Measurements from ENCODE around the gene NAA15. TPM values are rescaled to one million over a fixed set of nuclear protein-coding genes. Genes with fewer than 3 reads are reported as not detected.
"Not testable (repeated sequence)": the region's sequence is repeated elsewhere in the genome, so short reads cannot be mapped to it uniquely, and the experiment has no call there.

Gene NAA15
- total and polyA plus RNA-seq, 11 donors = 8.7 to 50.8 (median 31.3) TPM

DNA sequence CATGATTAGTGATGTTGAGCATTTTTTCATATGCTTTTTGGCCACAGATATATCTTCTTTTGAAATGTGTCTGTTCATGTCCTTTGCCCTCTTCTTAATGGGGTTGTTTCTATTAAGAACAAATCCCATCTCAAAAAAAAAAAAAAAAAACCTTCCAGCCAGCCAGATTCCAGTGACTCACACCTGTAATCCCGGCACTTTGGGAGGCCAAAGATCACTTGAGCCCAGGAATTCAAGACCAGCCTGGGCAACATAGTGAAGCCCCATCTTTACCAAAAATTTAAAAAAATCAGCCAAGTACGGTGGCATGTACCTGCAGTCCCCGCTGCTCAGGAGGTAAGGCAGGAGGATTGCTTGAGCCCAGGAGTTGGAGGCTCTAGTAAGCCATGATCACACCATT lies 157.7 kb downstream of the NAA15 start:
- 86 to 91% (median 89%) methylated on average over 3 of the region's 3 CpGs for WGBS, 4 donors
- no peak overlapping the region for H3K4me3 ChIP-seq
- no peaks in the 10 kb centered on the region for H3K9me3 ChIP-seq
- H3K27ac ChIP-seq = no peak overlapping the region
- H3K27me3 ChIP-seq = no peaks in the 10 kb centered on the region
- DNase-seq (no peak), ATAC-seq (no peak)
- intact Hi-C loops (cut with DNase I) = loop anchor here in 3 of 10 donors (5.0 to 10.0 kb wide), 3 partner anchors 38 to 96 kb away; partner anchors contain the start of gene SETD7 (in 1 of the 3)
- H3K4me1 ChIP-seq = peaks cover 0 to 45% (median 26%) of the 10 kb centered on the region in 12 donors
- TF ChIP-seq POLR2A (IDR thresholded peaks at IDR 0.05) = no peak
- TF ChIP-seq, protein P1, sequence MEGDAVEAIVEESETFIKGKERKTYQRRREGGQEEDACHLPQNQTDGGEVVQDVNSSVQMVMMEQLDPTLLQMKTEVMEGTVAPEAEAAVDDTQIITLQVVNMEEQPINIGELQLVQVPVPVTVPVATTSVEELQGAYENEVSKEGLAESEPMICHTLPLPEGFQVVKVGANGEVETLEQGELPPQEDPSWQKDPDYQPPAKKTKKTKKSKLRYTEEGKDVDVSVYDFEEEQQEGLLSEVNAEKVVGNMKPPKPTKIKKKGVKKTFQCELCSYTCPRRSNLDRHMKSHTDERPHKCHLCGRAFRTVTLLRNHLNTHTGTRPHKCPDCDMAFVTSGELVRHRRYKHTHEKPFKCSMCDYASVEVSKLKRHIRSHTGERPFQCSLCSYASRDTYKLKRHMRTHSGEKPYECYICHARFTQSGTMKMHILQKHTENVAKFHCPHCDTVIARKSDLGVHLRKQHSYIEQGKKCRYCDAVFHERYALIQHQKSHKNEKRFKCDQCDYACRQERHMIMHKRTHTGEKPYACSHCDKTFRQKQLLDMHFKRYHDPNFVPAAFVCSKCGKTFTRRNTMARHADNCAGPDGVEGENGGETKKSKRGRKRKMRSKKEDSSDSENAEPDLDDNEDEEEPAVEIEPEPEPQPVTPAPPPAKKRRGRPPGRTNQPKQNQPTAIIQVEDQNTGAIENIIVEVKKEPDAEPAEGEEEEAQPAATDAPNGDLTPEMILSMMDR (IDR thresholded peaks at IDR 0.05) = no peak
- H3K36me3 ChIP-seq = no peaks in the 10 kb centered on the region

- TF ChIP-seq, protein P1 (IDR thresholded peaks at IDR 0.05) = no peak
- no peak for TF ChIP-seq POLR2A (IDR thresholded peaks at IDR 0.05)
- Histone ChIP-seq H3K27me3 (no peaks in the 10 kb centered on the region), H3K36me3 (no peaks in the 10 kb centered on the region), H3K9me3 (peaks cover 0 to 4% (median 0%) of the 10 kb centered on the region in 12 donors), H3K4me3 (no peak overlapping the region), H3K4me1 (peaks cover 0 to 33% (median 23%) of the 10 kb centered on the region in 12 donors), H3K27ac (no peak overlapping the region)
- DNase-seq = no peak
- intact Hi-C loops (cut with DNase I) = no loop called here
- WGBS, 4 donors = 91 to 97% (median 94%) methylated on average over 3 of the region's 3 CpGs
- no peak for ATAC-seq
Measured at GRCh38 chr4:139460565-139460964, 159.3 kb downstream of the NAA15 start.

DNA sequence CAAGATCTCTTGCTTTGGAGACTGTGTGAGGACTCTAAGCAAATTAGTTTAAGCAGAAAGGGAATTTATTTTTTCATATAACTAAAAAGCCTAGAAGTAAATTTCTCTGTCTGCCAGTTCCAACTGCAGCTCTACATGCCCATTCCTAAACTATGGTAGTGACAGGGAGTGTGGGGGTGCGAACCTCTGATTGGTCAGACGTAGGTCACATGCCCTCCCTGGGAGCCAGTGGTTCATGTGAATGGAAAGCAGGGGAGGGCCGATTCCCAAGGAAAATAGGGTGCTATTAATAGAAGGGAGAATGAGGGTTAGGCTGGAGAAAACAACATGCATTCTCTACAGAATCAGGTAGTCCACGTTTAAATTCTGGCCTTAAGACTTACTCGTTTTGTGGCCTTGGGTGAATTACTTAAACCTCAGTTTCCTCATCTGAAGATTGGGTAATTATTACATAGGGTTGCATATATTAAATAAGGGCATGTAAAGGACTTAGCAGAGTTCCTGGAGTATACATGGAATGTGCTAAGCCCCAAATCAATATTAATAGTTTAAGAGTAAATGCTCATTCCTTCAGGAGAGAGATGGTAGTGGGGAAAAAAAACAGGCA lies 159.8 kb downstream of the NAA15 start:
- DNase-seq (no peak), ATAC-seq (peak in 2 of 4 donors; percentile 54 to 57)
- Histone ChIP-seq H3K4me3 (no peak overlapping the region), H3K36me3 (no peaks in the 10 kb centered on the region), H3K27ac (no peak overlapping the region), H3K4me1 (peaks cover 0 to 31% (median 18%) of the 10 kb centered on the region in 12 donors), H3K27me3 (no peaks in the 10 kb centered on the region), H3K9me3 (peaks cover 0 to 4% (median 0%) of the 10 kb centered on the region in 12 donors)
- intact Hi-C loops (cut with DNase I) = no loop called here
- 64 to 75% (median 73%) methylated on average over 5 of the region's 5 CpGs for WGBS, 4 donors
- TF ChIP-seq, protein P1 (IDR thresholded peaks at IDR 0.05) = no peak
- TF ChIP-seq POLR2A (IDR thresholded peaks at IDR 0.05) = no peak

DNA sequence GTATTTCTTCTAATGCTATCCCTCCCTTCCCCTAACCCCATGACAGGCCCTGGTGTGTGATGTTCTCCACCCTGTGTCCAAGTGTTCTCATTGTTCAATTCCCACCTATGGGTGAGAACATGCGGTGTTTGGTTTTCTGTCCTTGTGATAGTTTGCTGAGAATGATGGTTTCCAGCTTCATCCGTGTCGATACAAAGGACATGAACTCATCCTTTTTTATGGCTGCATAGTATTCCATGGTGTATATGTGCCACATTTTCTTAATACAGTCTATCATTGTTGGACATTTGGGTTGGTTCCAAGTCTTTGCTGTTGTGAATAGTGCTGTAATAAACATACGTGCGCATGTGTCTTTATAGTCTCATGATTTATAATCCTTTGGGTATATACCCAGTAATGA lies 163.2 kb downstream of the NAA15 start:
- H3K27ac ChIP-seq; H3K27me3 ChIP-seq; ATAC-seq; H3K4me3 ChIP-seq; H3K4me1 ChIP-seq; H3K36me3 ChIP-seq; DNase-seq; intact Hi-C loops (cut with DNase I): not testable (repeated sequence)
- 96 to 100% (median 97%) methylated on average over 5 of the region's 5 CpGs for WGBS, 4 donors
- peaks cover 0 to 20% (median 8%) of the 10 kb centered on the region in 12 donors for H3K9me3 ChIP-seq

DNA sequence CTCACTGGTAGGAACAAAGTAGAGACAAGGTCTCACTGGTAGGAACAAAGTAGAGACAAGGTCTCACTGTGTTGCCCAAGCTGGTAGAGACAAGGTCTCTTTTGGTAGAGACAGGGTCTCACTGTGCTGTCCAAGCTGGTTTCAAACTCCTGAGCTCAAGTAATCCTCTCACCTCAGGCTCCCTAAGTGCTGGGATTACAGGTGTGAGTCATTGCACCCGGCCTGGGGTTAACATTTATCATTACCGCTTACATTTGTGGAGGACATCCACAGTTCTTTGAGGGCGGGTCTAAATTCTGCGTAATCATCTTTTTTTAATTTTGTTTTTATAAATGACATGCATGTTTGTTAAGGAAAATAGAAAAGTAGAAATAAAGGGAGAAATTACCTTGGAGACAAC lies 164.6 kb downstream of the NAA15 start:
- Histone ChIP-seq H3K4me1 (peaks cover 0 to 5% (median 0%) of the 10 kb centered on the region in 12 donors), H3K27ac (no peak overlapping the region), H3K36me3 (no peaks in the 10 kb centered on the region), H3K27me3 (no peaks in the 10 kb centered on the region), H3K9me3 (peaks cover 0 to 23% (median 8%) of the 10 kb centered on the region in 12 donors), H3K4me3 (no peak overlapping the region)
- TF ChIP-seq, protein P1 (IDR thresholded peaks at IDR 0.05) = no peak
- no peak for TF ChIP-seq POLR2A (IDR thresholded peaks at IDR 0.05)
- DNase-seq (no peak), ATAC-seq (no peak)
- 71 to 99% (median 74%) methylated on average over 4 of the region's 4 CpGs for WGBS, 4 donors
- intact Hi-C loops (cut with DNase I) = no loop called here

DNA sequence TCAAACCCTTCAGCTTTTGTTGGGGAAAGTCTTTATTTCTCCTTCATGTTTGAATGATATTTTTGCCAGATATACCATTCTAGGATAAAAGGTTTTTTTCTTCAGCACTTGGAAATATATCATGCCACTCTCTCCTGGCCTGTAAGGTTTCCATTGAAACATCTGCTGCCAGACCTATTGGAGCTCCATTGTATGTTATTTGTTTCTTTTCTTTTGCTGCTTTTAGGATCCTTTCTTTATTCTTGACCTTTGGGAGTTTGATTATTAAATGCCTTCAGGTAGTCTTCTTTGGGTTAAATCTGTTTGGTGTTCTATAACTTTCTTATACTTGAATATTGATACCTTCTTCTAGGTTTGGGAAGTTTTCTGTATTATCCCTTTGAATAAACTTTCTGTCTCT lies 167.5 kb downstream of the NAA15 start:
- Histone ChIP-seq H3K9me3 (peaks cover 0 to 35% (median 11%) of the 10 kb centered on the region in 12 donors), H3K36me3 (peaks cover 0 to 20% (median 13%) of the 10 kb centered on the region in 9 donors)
- H3K27me3 ChIP-seq; ATAC-seq; H3K4me3 ChIP-seq; intact Hi-C loops (cut with DNase I); H3K27ac ChIP-seq; H3K4me1 ChIP-seq; DNase-seq: not testable (repeated sequence)
